Measurements from ENCODE around the gene TBCB.

GRCh38 chr19:36163813-36164212 is 48.5 kb downstream of the TBCB start:
- TF ChIP-seq CTCF (IDR thresholded peaks at IDR 0.05; ENCODE audit: extremely low read depth in 1 of 2, insufficient read depth in 1 of 2, low read depth in 1 of 2, low read length in 2 of 2) (no peak), MAX (IDR thresholded peaks at IDR 0.05; ENCODE audit: insufficient read depth, insufficient read length) (no peak), POLR2A (IDR thresholded peaks at IDR 0.05; ENCODE audit: low read depth, low read length) (no peak), EZH2 (IDR thresholded peaks at IDR 0.05; ENCODE audit: borderline replicate concordance, low read depth, low read length, severe bottlenecking) (no peak), POLR2AphosphoS5 (IDR thresholded peaks at IDR 0.05; ENCODE audit: insufficient read depth, low read depth, low read length) (no peak), MYC (IDR thresholded peaks at IDR 0.05; ENCODE audit: low read depth, low read length) (no peak), FOS (IDR thresholded peaks at IDR 0.05; ENCODE audit: borderline replicate concordance, insufficient read depth, low read length) (no peak)

All from endothelial cell of umbilical vein (primary cell).